Fibroblast of lung (primary cell): ENCODE data around the gene TRPM6. TPM values are rescaled to one million over a fixed set of nuclear protein-coding genes. Genes with fewer than 3 reads are reported as not detected.
A peak's percentile ranks its signal among the peaks of the same experiment; 100 is the strongest.

Experiments used
- DNase-seq, 2 donors: peaks; one replicate each; pipeline versions ENCODE4 v3.0.0 to v3.0.0-alpha.2; 2010; ENCODE audit warnings: low read depth in 2 of 2
- H2AFZ ChIP-seq: 2 replicates; pipeline ENCODE4 v1.5.1; 2012; ENCODE audit warnings: low read length, control low read depth, inconsistent platforms
- H3K27ac ChIP-seq: 2 replicates; pipeline ENCODE4 v1.5.1; 2011; ENCODE audit warnings: low read length, control low read depth; ENCODE audit not compliant: insufficient read depth
- H3K27me3 ChIP-seq: 2 replicates; pipeline ENCODE4 v1.5.1; 2011; ENCODE audit warnings: mild to moderate bottlenecking, low read length; ENCODE audit not compliant: control insufficient read depth, insufficient read depth
- H3K36me3 ChIP-seq: 2 replicates; pipeline ENCODE4 v1.5.1; 2011; ENCODE audit warnings: low read length; ENCODE audit not compliant: control insufficient read depth, insufficient read depth
- H3K4me1 ChIP-seq: 2 replicates; pipeline ENCODE4 v1.5.1; 2011; ENCODE audit warnings: low read length; ENCODE audit not compliant: control insufficient read depth, insufficient read depth; ENCODE audit errors: extremely low read depth
- H3K4me2 ChIP-seq: 2 replicates; pipeline ENCODE4 v1.5.1; 2011; ENCODE audit warnings: low read length, control low read depth; ENCODE audit not compliant: insufficient read depth; ENCODE audit errors: extremely low read depth
- H3K4me3 ChIP-seq, 4 experiments: fragments of 200-600 bp in 1 of 4; sonication (generic) in 1 of 4; replicated peaks in 1 of 4; 2 replicates each; pipeline ENCODE4 v1.5.1; 2011 to 2016; ENCODE audit warnings: low read length in 4 of 4, low read depth in 3 of 4, mild to moderate bottlenecking in 3 of 4, control low read depth in 2 of 4, inconsistent platforms in 1 of 4, mixed read lengths in 1 of 4; ENCODE audit not compliant: insufficient read depth in 1 of 4; ENCODE audit errors: control extremely low read depth in 1 of 4
- H3K79me2 ChIP-seq: 2 replicates; pipeline ENCODE4 v1.5.1; 2012; ENCODE audit warnings: mild to moderate bottlenecking, low read length, inconsistent platforms; ENCODE audit not compliant: control insufficient read depth, insufficient read depth
- H3K9ac ChIP-seq: 2 replicates; pipeline ENCODE4 v1.5.1; 2011; ENCODE audit warnings: mild to moderate bottlenecking, low read length, control low read depth; ENCODE audit not compliant: insufficient read depth
- H3K9me3 ChIP-seq: 2 replicates; pipeline ENCODE4 v1.5.1; 2012; ENCODE audit warnings: low read depth, low read length; ENCODE audit not compliant: control insufficient read depth, insufficient read depth
- H4K20me1 ChIP-seq: 2 replicates; pipeline ENCODE4 v1.5.1; 2011; ENCODE audit warnings: low read length; ENCODE audit not compliant: control insufficient read depth, insufficient read depth; ENCODE audit errors: extremely low read depth
- CTCF ChIP-seq, 2 donors: IDR thresholded peaks in 1 of 2; conservative IDR thresholded peaks in 1 of 2; 1 replicate in 1 of 2; 2 replicates in 1 of 2; pipeline ENCODE4 v1.5.1; 2011 to 2012; ENCODE audit warnings: low read length in 2 of 2, control low read depth in 1 of 2, inconsistent platforms in 1 of 2, low read depth in 1 of 2, mild to moderate bottlenecking in 1 of 2
- EZH2 ChIP-seq: IDR thresholded peaks from 2 replicates; pipeline ENCODE4 v1.5.1; 2012; ENCODE audit warnings: low read length, control low read depth, mild to moderate bottlenecking; ENCODE audit errors: missing control alignments
- polyA plus RNA-seq, 2 donors: library from polyadenylated mRNA; depleted of rRNA in 1 of 2; stranded (reverse) in 1 of 2; unstranded in 1 of 2; fragments of >200 nt; gene quantifications; 2 replicates each; pipeline ENCODE4 v1.2.1, GENCODE V29; 2011 to 2012; ENCODE audit warnings: missing spikeins in 1 of 2
- total RNA-seq: library from RNA; depleted of rRNA; stranded (reverse); fragments of >200 nt; gene quantifications from 2 replicates; pipeline ENCODE4 v1.2.1, GENCODE V29; 2014

The TRPM6 gene
- total and polyA plus RNA-seq, 2 donors (not counting 1 experiment from before 2014, with no cell fraction given): under 0.01 to 0.02 TPM

- Histone ChIP-seq H3K4me1 (no peaks in the 10 kb centered on the region), H3K79me2 (no peaks in the 10 kb centered on the region), H3K27me3 (no peaks in the 10 kb centered on the region), H3K4me2 (no peak overlapping the region), H3K27ac (no peak overlapping the region), H3K36me3 (no peaks in the 10 kb centered on the region), H3K9ac (no peak overlapping the region), H3K9me3 (no peaks in the 10 kb centered on the region), H3K4me3 (no peak overlapping the region), H2AFZ (no peak overlapping the region), H4K20me1 (no peaks in the 10 kb centered on the region)
- no peak for TF ChIP-seq CTCF (conservative IDR thresholded peaks at IDR 0.05 in 1 of 2, IDR thresholded peaks at IDR 0.05 in 1 of 2; ENCODE audit: low read depth in 1 of 2, low read length in 2 of 2)
- TF ChIP-seq EZH2: no peak
- no peak for DNase-seq
Measured at GRCh38 chr9:74847478-74848152, 40.1 kb downstream of the TRPM6 start.

DNA sequence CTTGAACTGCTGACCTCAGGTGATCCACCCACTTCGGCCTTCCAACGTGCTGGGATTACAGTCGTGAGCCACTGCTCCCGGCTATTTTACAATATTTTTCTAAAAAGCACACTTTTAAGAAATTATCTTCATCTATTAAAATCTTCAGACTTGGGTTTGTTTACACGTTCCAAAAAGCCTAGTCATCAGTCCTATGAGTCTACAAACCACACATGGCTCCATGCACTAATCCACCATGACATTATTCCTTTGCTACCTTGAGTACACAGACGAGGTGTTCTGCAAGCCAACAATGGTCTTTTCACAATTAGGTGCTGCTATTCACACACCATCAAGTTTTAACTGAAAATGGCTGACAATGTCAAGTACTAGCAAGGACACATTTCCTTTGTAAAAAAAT is 41.0 kb downstream of the TRPM6 start:
- Histone ChIP-seq H3K79me2 (no peaks in the 10 kb centered on the region), H2AFZ (no peak overlapping the region), H3K27me3 (no peaks in the 10 kb centered on the region), H3K9ac (no peak overlapping the region), H3K4me3 (no peak overlapping the region), H3K9me3 (no peaks in the 10 kb centered on the region), H3K36me3 (no peaks in the 10 kb centered on the region), H3K27ac (no peak overlapping the region), H4K20me1 (no peaks in the 10 kb centered on the region), H3K4me2 (no peak overlapping the region), H3K4me1 (no peaks in the 10 kb centered on the region)
- TF ChIP-seq EZH2: no peak
- TF ChIP-seq CTCF (conservative IDR thresholded peaks at IDR 0.05 in 1 of 2, IDR thresholded peaks at IDR 0.05 in 1 of 2; ENCODE audit: low read depth in 1 of 2, low read length in 2 of 2): no peak
- peak in 1 of 2 donors; percentile 4 for DNase-seq

DNA sequence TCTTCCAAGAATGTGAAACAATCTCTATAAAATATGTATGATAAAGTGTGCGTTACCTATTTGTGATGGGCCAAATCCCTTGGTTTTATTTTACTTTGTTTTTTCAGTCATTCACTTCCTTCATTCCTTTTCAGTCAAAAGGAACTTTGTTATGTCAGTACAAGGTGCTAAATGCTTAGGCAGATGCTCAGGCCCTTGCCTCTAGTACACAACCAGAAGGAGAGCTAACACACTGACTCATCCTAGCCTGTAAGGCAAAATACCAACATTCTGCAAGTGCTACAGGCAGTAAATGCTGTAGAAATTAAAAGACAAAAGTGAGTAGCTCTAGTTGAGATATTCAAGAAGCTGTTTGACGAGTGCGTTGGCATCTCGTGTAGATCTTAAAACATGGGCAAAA is 49.4 kb downstream of the TRPM6 start:
- Histone ChIP-seq H3K9ac (no peak overlapping the region), H3K27me3 (no peaks in the 10 kb centered on the region), H2AFZ (no peak overlapping the region), H4K20me1 (no peaks in the 10 kb centered on the region), H3K4me2 (no peak overlapping the region), H3K79me2 (no peaks in the 10 kb centered on the region), H3K36me3 (no peaks in the 10 kb centered on the region), H3K4me1 (no peaks in the 10 kb centered on the region), H3K27ac (no peak overlapping the region), H3K9me3 (no peaks in the 10 kb centered on the region), H3K4me3 (no peak overlapping the region)
- TF ChIP-seq CTCF (conservative IDR thresholded peaks at IDR 0.05 in 1 of 2, IDR thresholded peaks at IDR 0.05 in 1 of 2; ENCODE audit: low read depth in 1 of 2, low read length in 2 of 2) (no peak), EZH2 (no peak)
- DNase-seq: no peak
